GM10266 (cell line): ENCODE measurements around the gene RALGAPA2.
"Not testable (repeated sequence)": the region's sequence is repeated elsewhere in the genome, so short reads cannot be mapped to it uniquely, and the experiment has no call there.

ENCODE experiments used
- DNase-seq: peaks from one replicate; pipeline ENCODE4 v3.0.0; 2012; ENCODE audit errors: extremely low spot score
- TF ChIP-seq, protein P1 (sequence below): IDR thresholded peaks from 2 replicates; pipeline ENCODE4 v1.5.1; 2012; ENCODE audit warnings: mild to moderate bottlenecking, low read depth; ENCODE audit not compliant: control insufficient read depth, insufficient read depth; ENCODE audit errors: missing control alignments

The RALGAPA2 gene

DNA sequence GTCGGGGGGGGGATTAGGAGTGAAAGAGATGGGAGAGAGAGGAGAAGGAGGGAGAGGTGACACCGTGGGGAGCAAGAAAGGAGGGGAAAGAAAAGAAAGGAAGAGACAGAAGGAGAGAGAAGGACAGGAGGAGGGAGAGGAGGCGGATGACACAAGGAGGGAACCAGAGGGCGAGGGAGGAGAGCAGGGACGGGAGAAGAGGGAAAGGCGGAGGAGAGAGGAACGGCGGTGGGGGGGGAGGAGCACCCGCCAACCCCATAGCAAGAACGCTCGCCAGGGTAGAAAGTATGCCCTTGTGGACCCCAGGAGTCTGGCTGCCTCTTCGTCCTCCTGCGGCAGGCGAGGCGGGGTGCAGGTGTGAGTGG lies 349.0 kb downstream of the RALGAPA2 start:
- TF ChIP-seq, protein P1, sequence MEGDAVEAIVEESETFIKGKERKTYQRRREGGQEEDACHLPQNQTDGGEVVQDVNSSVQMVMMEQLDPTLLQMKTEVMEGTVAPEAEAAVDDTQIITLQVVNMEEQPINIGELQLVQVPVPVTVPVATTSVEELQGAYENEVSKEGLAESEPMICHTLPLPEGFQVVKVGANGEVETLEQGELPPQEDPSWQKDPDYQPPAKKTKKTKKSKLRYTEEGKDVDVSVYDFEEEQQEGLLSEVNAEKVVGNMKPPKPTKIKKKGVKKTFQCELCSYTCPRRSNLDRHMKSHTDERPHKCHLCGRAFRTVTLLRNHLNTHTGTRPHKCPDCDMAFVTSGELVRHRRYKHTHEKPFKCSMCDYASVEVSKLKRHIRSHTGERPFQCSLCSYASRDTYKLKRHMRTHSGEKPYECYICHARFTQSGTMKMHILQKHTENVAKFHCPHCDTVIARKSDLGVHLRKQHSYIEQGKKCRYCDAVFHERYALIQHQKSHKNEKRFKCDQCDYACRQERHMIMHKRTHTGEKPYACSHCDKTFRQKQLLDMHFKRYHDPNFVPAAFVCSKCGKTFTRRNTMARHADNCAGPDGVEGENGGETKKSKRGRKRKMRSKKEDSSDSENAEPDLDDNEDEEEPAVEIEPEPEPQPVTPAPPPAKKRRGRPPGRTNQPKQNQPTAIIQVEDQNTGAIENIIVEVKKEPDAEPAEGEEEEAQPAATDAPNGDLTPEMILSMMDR = no peak

DNA sequence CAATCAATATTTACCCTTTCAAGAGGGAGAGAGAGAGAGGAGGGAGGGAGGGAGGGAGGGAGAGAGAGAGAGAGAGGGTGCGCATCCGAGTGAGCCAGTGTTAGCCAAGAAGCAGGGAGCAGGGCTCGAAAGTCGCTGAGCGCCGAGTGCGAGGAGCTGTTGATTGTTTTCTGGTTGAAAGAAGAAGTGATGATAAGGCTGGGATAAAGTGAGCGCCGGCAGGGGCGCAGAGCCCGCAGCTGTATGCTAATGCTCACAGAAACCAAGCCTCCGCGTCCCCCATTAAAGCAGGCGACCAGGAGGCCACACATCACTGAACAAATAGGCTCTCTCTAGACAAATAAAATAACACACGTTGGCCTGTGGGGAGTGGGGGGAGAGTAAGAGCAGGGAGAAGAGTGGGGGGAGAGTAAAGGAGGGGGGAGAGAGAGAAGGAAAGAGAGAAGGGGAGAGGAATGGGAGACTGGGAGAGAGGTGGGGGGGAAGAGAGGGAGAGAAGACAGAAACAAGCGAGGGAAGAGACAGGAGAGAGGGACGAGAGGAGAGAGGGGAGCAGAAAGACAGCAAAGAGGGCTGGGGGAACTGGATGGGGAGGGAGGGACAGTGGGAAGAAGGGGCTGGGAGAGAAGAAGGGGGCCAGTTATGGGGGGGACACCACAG lies 349.5 kb downstream of the RALGAPA2 start:
- TF ChIP-seq, protein P1 = no peak
- DNase-seq = peak; percentile 60

More for the DNA sequence above, 349.0 kb downstream of the RALGAPA2 start:
- DNase-seq = no peak

DNA sequence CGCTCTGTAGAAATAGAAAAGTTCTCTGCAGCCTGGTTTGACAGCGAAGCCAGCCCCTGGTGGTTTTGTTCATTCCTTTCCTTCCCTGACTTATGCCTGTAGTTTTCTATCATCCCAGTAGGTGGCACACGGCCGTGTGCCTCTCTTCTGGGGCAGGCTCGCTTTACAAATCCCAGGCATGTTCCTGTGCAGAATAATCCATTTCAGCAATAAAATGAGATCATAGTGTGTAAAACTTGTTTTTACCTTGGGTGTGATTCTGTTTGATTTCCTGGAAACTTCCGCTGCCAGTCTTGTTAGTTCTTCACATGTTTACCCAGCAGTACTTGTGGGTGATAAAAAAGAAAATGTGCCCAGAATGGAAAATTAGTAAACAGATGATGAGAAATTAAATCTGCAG lies 352.0 kb downstream of the RALGAPA2 start:
- DNase-seq = peak; percentile 75
- TF ChIP-seq, protein P1 = peak; percentile 60

DNA sequence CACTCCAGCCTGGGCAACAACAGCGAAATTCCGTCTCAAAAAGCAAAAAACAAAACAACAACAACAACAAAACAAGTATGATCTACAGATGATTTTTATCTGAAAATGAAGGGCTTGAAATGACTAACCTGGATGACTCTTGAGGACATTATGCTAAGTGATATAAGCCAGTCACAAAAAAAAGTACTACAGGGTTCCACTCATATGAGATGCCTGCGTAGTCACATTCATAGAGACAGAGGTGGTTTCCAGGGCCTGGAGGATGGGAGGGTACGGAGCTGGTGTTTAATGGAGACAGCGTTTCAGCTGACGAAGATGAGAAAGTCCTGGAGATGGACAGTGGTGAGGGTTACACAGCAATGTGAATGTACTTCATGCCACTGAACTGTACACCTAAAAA lies 352.8 kb downstream of the RALGAPA2 start:
- TF ChIP-seq, protein P1 = no peak
- DNase-seq = no peak

DNA sequence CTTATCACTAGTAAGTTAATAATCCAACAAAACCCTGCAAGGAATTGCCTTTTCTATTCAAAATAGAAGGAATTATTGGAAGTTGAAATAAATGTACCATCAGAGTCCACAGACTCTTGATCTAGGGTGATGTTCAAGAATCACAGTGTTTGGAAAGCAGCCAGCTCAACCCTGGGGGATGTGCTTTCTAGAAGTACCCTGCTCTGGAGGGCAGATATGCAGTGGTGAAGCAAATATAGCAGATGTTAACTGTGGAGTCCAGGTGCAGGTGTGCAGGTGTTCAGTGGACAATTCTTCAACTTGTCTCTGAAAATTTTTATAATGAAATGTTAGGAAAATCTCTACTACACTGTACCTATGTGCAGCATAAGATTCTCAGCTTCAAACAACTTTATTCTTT lies 353.6 kb downstream of the RALGAPA2 start:
- DNase-seq = no peak
- TF ChIP-seq, protein P1 = no peak

DNA sequence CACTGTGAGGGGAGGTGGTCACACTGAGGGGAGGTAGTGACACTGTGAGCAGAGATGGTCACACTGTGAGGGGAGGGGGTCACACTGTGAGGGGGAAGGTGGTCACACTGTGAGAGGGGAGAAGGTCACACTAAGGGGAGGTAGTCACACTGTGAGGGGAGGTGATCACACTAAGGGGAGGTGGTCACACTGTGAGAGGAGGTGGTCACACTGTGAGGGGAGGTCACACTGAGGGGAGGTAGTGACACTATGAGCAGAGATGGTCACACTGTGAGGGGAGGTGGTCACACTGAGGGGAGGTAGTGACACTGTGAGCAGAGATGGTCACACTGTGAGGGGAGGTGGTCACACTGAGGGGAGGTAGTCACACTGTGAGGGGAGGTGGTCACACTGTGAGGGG lies 356.9 kb downstream of the RALGAPA2 start:
- DNase-seq = not testable (repeated sequence)

DNA sequence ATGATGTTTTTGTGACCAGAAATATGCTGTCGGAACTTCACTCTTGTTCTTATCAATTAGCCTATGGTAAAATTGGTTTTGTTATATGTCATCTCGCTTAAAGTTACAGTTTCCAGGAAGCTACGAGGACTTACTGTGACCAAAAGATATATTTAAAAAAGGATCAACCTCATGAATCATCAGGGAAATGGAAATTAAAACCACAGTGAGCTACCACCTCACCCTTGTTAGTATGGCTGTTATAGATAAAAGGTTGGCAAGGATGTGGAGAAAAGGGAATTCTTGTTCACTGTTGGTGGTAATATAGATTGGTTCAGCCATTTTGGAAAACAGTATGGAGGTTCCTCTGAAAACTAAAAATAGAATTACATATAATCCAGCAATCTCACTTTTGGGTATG lies 358.9 kb downstream of the RALGAPA2 start:
- TF ChIP-seq, protein P1 = no peak
- DNase-seq = no peak

DNA sequence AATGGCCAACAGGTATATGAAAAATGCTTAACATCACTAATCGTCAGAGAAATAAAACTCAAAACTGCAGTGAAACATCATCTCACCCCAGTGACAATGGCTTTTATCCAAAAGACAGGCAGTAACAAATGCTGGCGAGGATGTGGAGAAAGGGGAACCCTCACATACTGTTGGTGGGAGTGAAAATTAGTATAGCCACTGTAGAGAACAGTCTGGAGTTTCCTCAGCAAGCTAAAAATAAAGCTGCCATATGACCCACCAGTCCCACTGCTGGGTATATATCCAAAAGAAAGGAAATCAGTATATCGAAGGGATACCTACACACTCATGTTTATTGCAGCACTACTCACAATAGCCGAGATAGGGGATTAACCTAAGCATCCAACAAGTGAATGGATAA lies 368.0 kb downstream of the RALGAPA2 start:
- no peak for DNase-seq
- TF ChIP-seq, protein P1 = no peak
